ENCODE data around the gene TBX4.

Gene TBX4

GRCh38 chr17:61495161-61495857 is 43.1 kb downstream of the TBX4 start:
- ATAC-seq, result no peak
- TF ChIP-seq ESRRG (CRISPR knock-in tag; IDR thresholded peaks at IDR 0.05) (no peak), TOX (CRISPR knock-in tag; IDR thresholded peaks at IDR 0.05; ENCODE audit: borderline replicate concordance) (no peak)

- no peak for TF ChIP-seq SNAI2 (CRISPR knock-in tag; IDR thresholded peaks at IDR 0.05)
- TF ChIP-seq POU6F1 (CRISPR knock-in tag; IDR thresholded peaks at IDR 0.05; ENCODE audit: borderline replicate concordance, low read depth), result no peak
- no peak for ATAC-seq
Observed at GRCh38 chr17:61496174-61496956, 44.1 kb downstream of the TBX4 start.

- TF ChIP-seq SNAI2 (CRISPR knock-in tag; IDR thresholded peaks at IDR 0.05) (no peak), RARB (CRISPR knock-in tag; IDR thresholded peaks at IDR 0.05) (no peak), ZNF565 (CRISPR knock-in tag; conservative IDR thresholded peaks at IDR 0.05; ENCODE audit: low read depth) (no peak), CSDC2 (CRISPR knock-in tag; IDR thresholded peaks at IDR 0.05) (no peak), GLIS3 (CRISPR knock-in tag; IDR thresholded peaks at IDR 0.05) (no peak), CSRNP3 (CRISPR knock-in tag; IDR thresholded peaks at IDR 0.05) (no peak), ARNTL (CRISPR knock-in tag; IDR thresholded peaks at IDR 0.05; ENCODE audit: borderline replicate concordance, low read depth) (no peak), ZNF8 (CRISPR knock-in tag; IDR thresholded peaks at IDR 0.05) (no peak)
- no peak for ATAC-seq
Observed at GRCh38 chr17:61496957-61497653, 44.9 kb downstream of the TBX4 start.

GRCh38 chr17:61498042-61498994 is 46.1 kb downstream of the TBX4 start:
- TF ChIP-seq ZFP3 (CRISPR knock-in tag; IDR thresholded peaks at IDR 0.05) (no peak), ZC3H10 (CRISPR knock-in tag; IDR thresholded peaks at IDR 0.05) (no peak), TOX (CRISPR knock-in tag; IDR thresholded peaks at IDR 0.05; ENCODE audit: borderline replicate concordance) (no peak), PPARA (CRISPR knock-in tag; IDR thresholded peaks at IDR 0.05; ENCODE audit: borderline replicate concordance) (no peak), ZNF8 (CRISPR knock-in tag; IDR thresholded peaks at IDR 0.05) (no peak), SNAI2 (CRISPR knock-in tag; IDR thresholded peaks at IDR 0.05) (no peak)
- no peak for ATAC-seq

GRCh38 chr17:61499632-61500031 is 47.4 kb downstream of the TBX4 start:
- no peak for ATAC-seq

More at GRCh38 chr17:61499632-61500031, 47.4 kb downstream of the TBX4 start:
- TF ChIP-seq CSRNP3 (CRISPR knock-in tag; IDR thresholded peaks at IDR 0.05) (no peak), SNAI2 (CRISPR knock-in tag; IDR thresholded peaks at IDR 0.05) (no peak), TSHZ2 (CRISPR knock-in tag; IDR thresholded peaks at IDR 0.05) (no peak), ISL1 (CRISPR knock-in tag; IDR thresholded peaks at IDR 0.05) (no peak), TOX (CRISPR knock-in tag; IDR thresholded peaks at IDR 0.05; ENCODE audit: borderline replicate concordance) (no peak), ZNF565 (CRISPR knock-in tag; conservative IDR thresholded peaks at IDR 0.05; ENCODE audit: low read depth) (no peak), GLIS3 (CRISPR knock-in tag; IDR thresholded peaks at IDR 0.05) (no peak), ZC3H10 (CRISPR knock-in tag; IDR thresholded peaks at IDR 0.05) (no peak), CREB5 (CRISPR knock-in tag; IDR thresholded peaks at IDR 0.05; ENCODE audit: low read depth) (no peak), RARB (CRISPR knock-in tag; IDR thresholded peaks at IDR 0.05) (no peak), ESRRG (CRISPR knock-in tag; IDR thresholded peaks at IDR 0.05) (no peak), PPARA (CRISPR knock-in tag; IDR thresholded peaks at IDR 0.05; ENCODE audit: borderline replicate concordance) (no peak)
